HepG2 (cell line): ENCODE results near the gene PLIN5. TPM values are rescaled to one million over a fixed set of nuclear protein-coding genes. Genes with fewer than 3 reads are reported as not detected.

Experiments used
- ATAC-seq: fragments of 200-7000 bp; cut with Tn5 transposase; 3 replicates; pipeline ENCODE4 v1.9.1; 2020; ENCODE audit warnings: mild to moderate bottlenecking, moderate library complexity
- BruUV-seq: library from RNA; stranded (reverse); fragments of 400-500 nt; replicated peaks from 2 replicates; lab custom pipeline; 2021; lab: Mats Ljungman, UMichigan
- CTCF ChIA-PET: fragments of 300-600 bp; formaldehyde crosslinking; extraction: SDS; loops from one replicate; lab custom pipeline; 2021; ENCODE audit warnings: low total read pairs, inconsistent platforms, low intra/inter-chr PET ratio; lab: Yijun Ruan, JAX
- POLR2A ChIA-PET: fragments of 350-600 bp; sonication (Branson Sonifier 250); formaldehyde crosslinking; loops from one replicate; lab custom pipeline; 2020; ENCODE audit warnings: antibody characterized with exemption, inconsistent platforms; lab: Yijun Ruan, JAX
- DNase-seq: peaks from one replicate; pipeline ENCODE4 v3.0.0-alpha.2; 2015; ENCODE audit warnings: low spot score
- FAIRE-seq: peaks from 3 replicates; lab custom pipeline; 2011; peaks lifted over from hg19 to GRCh38; lab: Jason Lieb, UNC
- H2AFZ ChIP-seq: one replicate; pipeline ENCODE4 v1.6.1; 2011; ENCODE audit warnings: low read length, inconsistent platforms
- H3K27ac ChIP-seq: fragments of 300-600 bp; 3 replicates; pipeline ENCODE4 v1.8.0; 2011; ENCODE audit warnings: mixed run types, mild to moderate bottlenecking, mixed read lengths, low read length, inconsistent platforms; ENCODE audit not compliant: insufficient read depth; ENCODE audit errors: extremely low read length
- H3K27me3 ChIP-seq, 2 experiments: fragments of 200-600 bp in 1 of 2; 2 replicates in 1 of 2; 3 replicates in 1 of 2; pipeline versions ENCODE4 v1.6.0 to v1.8.0; 2011; ENCODE audit warnings: low read length in 2 of 2, mild to moderate bottlenecking in 2 of 2, moderate library complexity in 2 of 2, inconsistent platforms in 1 of 2; ENCODE audit not compliant: insufficient read depth in 2 of 2, control insufficient read depth in 1 of 2
- H3K36me3 ChIP-seq, 2 experiments: fragments of 200-600 bp in 1 of 2; replicated peaks in 1 of 2; 2 replicates in 1 of 2; 3 replicates in 1 of 2; pipeline versions ENCODE4 v1.5.1 to v1.8.0; 2011; ENCODE audit warnings: low read length in 2 of 2, inconsistent platforms in 1 of 2; ENCODE audit not compliant: insufficient read depth in 2 of 2, control insufficient read depth in 1 of 2
- H3K4me1 ChIP-seq: 2 replicates; pipeline ENCODE4 v1.5.1; 2012; ENCODE audit warnings: low read length, inconsistent platforms; ENCODE audit not compliant: insufficient read depth
- H3K4me2 ChIP-seq: 2 replicates; pipeline ENCODE4 v1.6.0; 2011; ENCODE audit warnings: low read depth, low read length, inconsistent platforms
- H3K4me3 ChIP-seq, 3 experiments: fragments of 200-600 bp in 1 of 3; sonication (generic), shearing (Covaris generic) in 1 of 3; replicated peaks in 1 of 3; 2 replicates each; pipeline ENCODE4 v1.5.1; 2011 to 2016; ENCODE audit warnings: low read length in 3 of 3, inconsistent platforms in 2 of 3, low read depth in 2 of 3, mild to moderate bottlenecking in 2 of 3, control low read depth in 1 of 3, mixed read lengths in 1 of 3; ENCODE audit not compliant: insufficient read depth in 1 of 3
- H3K79me2 ChIP-seq: one replicate; pipeline ENCODE4 v1.6.1; 2011; ENCODE audit warnings: low read length, inconsistent platforms; ENCODE audit not compliant: insufficient read depth
- H3K9ac ChIP-seq: 2 replicates; pipeline ENCODE4 v1.6.0; 2011; ENCODE audit warnings: mild to moderate bottlenecking, low read depth, low read length, inconsistent platforms; ENCODE audit not compliant: insufficient read depth
- H3K9me3 ChIP-seq: 2 replicates; pipeline ENCODE4 v1.5.1; 2012; ENCODE audit warnings: mild to moderate bottlenecking, low read length
- H4K20me1 ChIP-seq: 2 replicates; pipeline ENCODE4 v1.6.0; 2011; ENCODE audit warnings: inconsistent platforms, mild to moderate bottlenecking, low read length, moderate library complexity; ENCODE audit not compliant: insufficient read depth
- AGO2 ChIP-seq: fragments of 200-400 bp; formaldehyde crosslinking; optimal IDR thresholded peaks from 2 replicates; pipeline ENCODE3; 2017; ENCODE audit warnings: mild to moderate bottlenecking, low read depth, low read length, moderate library complexity
- FOXJ3 ChIP-seq: sonication (generic); formaldehyde crosslinking; IDR thresholded peaks from 2 replicates; pipeline ENCODE4 v1.4.0; 2020; ENCODE audit warnings: missing genetic modification reagents, mild to moderate bottlenecking, borderline replicate concordance
- MAZ ChIP-seq, 2 experiments: sonication (generic) in 1 of 2; formaldehyde crosslinking in 1 of 2; IDR thresholded peaks; 2 replicates each; pipeline versions ENCODE4 v1.5.0 to v1.6.1; 2012 to 2020; ENCODE audit warnings: low read depth in 2 of 2, mild to moderate bottlenecking in 2 of 2, borderline replicate concordance in 1 of 2, improper control_type of control experiment in 1 of 2, low read length in 1 of 2, missing genetic modification reagents in 1 of 2, moderate library complexity in 1 of 2
- SRSF1 ChIP-seq: fragments of 200-400 bp; formaldehyde crosslinking; optimal IDR thresholded peaks from 2 replicates; pipeline ENCODE3; 2017; ENCODE audit warnings: mild to moderate bottlenecking, low read depth, low read length, moderate library complexity
- TEAD3 ChIP-seq: optimal IDR thresholded peaks from 2 replicates; pipeline ENCODE3; 2016; ENCODE audit warnings: borderline replicate concordance
- ZFX ChIP-seq: sonication (generic); formaldehyde crosslinking; IDR thresholded peaks from 2 replicates; pipeline ENCODE4 v1.4.0; 2020; ENCODE audit warnings: mild to moderate bottlenecking, low read depth, missing genetic modification reagents, moderate library complexity
- WGBS: methylation state at CpG from one replicate; pipeline ENCODE4 v1.1.6; 2017; ENCODE audit warnings: low lambda C conversion rate; 5-methylcytosine and 5-hydroxymethylcytosine counted together
- in situ Hi-C: cut with HindIII; loops from 2 replicates; pipeline ENCODE4 v1.10.0; 2017; ENCODE audit warnings: low pct_unique_long_range_greater_than_20kb; ENCODE audit not compliant: extremely low pct_ligation_motif_present
- intact Hi-C: fragments of 100-400 bp; cut with micrococcal nuclease; formaldehyde crosslinking; loops from one replicate; pipeline ENCODE4 v1.10.0; 2022; ENCODE audit not compliant: unreplicated experiment
- polyA plus RNA-seq, 8 experiments: library from polyadenylated mRNA; depleted of rRNA in 3 of 8; stranded (reverse) in 7 of 8; unstranded in 1 of 8; fragments of >200 nt; fragmentation: Illumina TruSeq in 4 of 8; extraction: Trizol in 4 of 8; gene quantifications; 2 replicates each; pipeline versions ENCODE4 v1.2.1 to v1.2.3, GENCODE V29; 2011 to 2016; ENCODE audit warnings: low read depth in 4 of 8, missing spikeins in 1 of 8, mixed read lengths in 1 of 8; ENCODE audit not compliant: insufficient read depth in 1 of 8
- total RNA-seq, 5 experiments: library from RNA; depleted of rRNA; stranded (reverse); fragments of >200 nt; fragmentation: Illumina TruSeq; extraction: Trizol; gene quantifications; 2 replicates each; pipeline ENCODE4 v1.2.3, GENCODE V29; 2016; ENCODE audit warnings: low read depth in 1 of 5
- TF ChIP-seq, protein P1 (sequence below): IDR thresholded peaks from 2 replicates; pipeline ENCODE4 v1.6.1; 2012; ENCODE audit warnings: inconsistent platforms

The PLIN5 gene
- total and polyA plus RNA-seq, 2 of the 13 experiments (the other 11 are each of a cell fraction or from before 2014, with no cell fraction given), result 1.8 to 4.8 TPM

DNA sequence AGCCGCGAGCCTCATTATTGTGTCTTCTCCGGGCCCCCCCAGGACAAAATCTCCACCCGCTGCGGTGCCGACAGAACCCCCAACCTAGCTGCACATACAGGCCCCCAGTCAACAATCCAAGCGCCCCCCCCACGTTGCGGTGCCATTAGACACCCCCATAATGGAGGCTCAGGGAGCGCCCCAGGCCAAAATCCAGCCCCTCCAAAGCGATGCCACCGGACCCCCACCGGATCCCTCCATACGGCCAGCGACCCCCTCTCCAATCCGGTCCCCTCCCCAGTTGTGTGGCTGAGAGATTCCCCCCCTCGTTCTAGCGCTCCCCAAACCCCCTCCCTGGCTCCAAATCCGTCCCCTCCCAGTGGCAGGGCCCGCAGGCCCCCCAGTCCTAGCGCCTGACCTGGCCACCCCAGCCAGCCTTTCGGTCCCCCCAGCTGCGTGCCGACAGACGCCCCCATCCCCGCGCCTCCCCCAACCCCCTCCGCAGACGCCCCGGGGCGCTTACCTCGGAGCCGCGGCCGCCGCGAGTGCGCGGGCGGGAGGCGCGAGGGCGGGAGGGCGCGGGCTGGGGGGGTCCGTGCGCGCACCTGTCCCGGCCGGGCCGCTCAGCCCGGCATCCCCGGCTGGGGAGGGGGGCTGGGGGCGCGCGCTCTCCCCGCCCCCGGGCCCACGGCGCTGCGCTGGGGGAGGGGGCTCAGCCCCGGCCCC, 46.1 kb upstream of the PLIN5 start:
- in situ Hi-C loops (no loop called here), intact Hi-C loops (no loop called here)
- Histone ChIP-seq H3K27ac (peak overlapping the region; percentile 74), H3K79me2 (peaks cover 48% of the 10 kb centered on the region), H3K9me3 (no peaks in the 10 kb centered on the region), H3K36me3 (peaks cover 1 to 10% of the 10 kb centered on the region in 2 experiments; a peak in 3 of 5 replicates), H3K4me3 (peak overlapping the region; percentile 84 to 92 (median 91)), H3K27me3 (no peaks in the 10 kb centered on the region), H3K9ac (peak overlapping the region; percentile 76), H4K20me1 (peaks cover 30% of the 10 kb centered on the region), H2AFZ (no peak overlapping the region), H3K4me2 (peak overlapping the region; percentile 48), H3K4me1 (peaks cover 81% of the 10 kb centered on the region)
- no TSS peak for BruUV-seq
- ATAC-seq, result no peak
- 0% methylated on average over 12 of the region's 62 CpGs for WGBS
- no peak for FAIRE-seq
- ChIA-PET POLR2A (interaction anchor here (1.0 kb wide), 1 partner anchor 42 kb away, joined by 3 read pairs; the partner anchor contains the start of gene LRG1), CTCF (no interaction called here)
- DNase-seq, result no peak
- TF ChIP-seq ZFX (CRISPR knock-in tag) (0 out of 2 replicates have a peak, but pooled peaks have one; percentile 15), FOXJ3 (CRISPR knock-in tag) (no peak), MAZ (IDR thresholded peaks at IDR 0.05; ENCODE audit: borderline replicate concordance, low read depth, low read length) (no peak), MAZ (CRISPR knock-in tag; IDR thresholded peaks at IDR 0.05; ENCODE audit: low read depth) (0 out of 2 replicates have a peak, but pooled peaks have one; percentile 2), AGO2 (peak; percentile 12), SRSF1 (peak; percentile 91), TEAD3 (CRISPR knock-in tag) (no peak)
- TF ChIP-seq, protein P1, sequence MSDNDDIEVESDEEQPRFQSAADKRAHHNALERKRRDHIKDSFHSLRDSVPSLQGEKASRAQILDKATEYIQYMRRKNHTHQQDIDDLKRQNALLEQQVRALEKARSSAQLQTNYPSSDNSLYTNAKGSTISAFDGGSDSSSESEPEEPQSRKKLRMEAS, result peak; percentile 9; the same call in 1 of the 2 replicates
